B cell (primary cell): ENCODE results near the gene USP22. TPM values are rescaled to one million over a fixed set of nuclear protein-coding genes. Genes with fewer than 3 reads are reported as not detected.

Experiments used
- ATAC-seq: fragments of 200-7000 bp; cut with Tn5 transposase; one replicate; pipeline ENCODE4 v1.10.0; 2021; ENCODE audit warnings: low read depth, mild to moderate bottlenecking, moderate number of reproducible peaks, moderate library complexity
- CTCF ChIA-PET: fragments of 350-600 bp; sonication (Branson Sonifier 250); formaldehyde crosslinking; loops from one replicate; lab custom pipeline; 2021; ENCODE audit warnings: antibody characterized with exemption, inconsistent platforms; lab: Charles Lee
- POLR2A ChIA-PET: fragments of 350-600 bp; sonication (Branson Sonifier 250); formaldehyde crosslinking; loops from one replicate; lab custom pipeline; 2021; ENCODE audit warnings: antibody characterized with exemption; lab: Charles Lee
- DNase-seq: peaks from one replicate; pipeline ENCODE4 v3.0.0; 2013
- H2AFZ ChIP-seq: 2 replicates; pipeline ENCODE4 v1.6.1; 2012; ENCODE audit warnings: mild to moderate bottlenecking, low read depth, low read length; ENCODE audit not compliant: insufficient read depth, poor library complexity, severe bottlenecking
- H3K27ac ChIP-seq, 2 donors: 1 replicate in 1 of 2; 2 replicates in 1 of 2; pipeline ENCODE4 v1.5.1; 2012 to 2013; ENCODE audit warnings: low read length in 2 of 2, mild to moderate bottlenecking in 2 of 2, moderate library complexity in 1 of 2
- H3K27me3 ChIP-seq, 4 experiments: fragments of 200-600 bp in 1 of 4; sonication (generic) in 1 of 4; replicated peaks in 1 of 4; 1 replicate in 2 of 4; 2 replicates in 2 of 4; pipeline versions ENCODE4 v1.6.1 to v1.7.0; 2013 to 2016; ENCODE audit warnings: low read length in 3 of 4, mild to moderate bottlenecking in 2 of 4, mixed read lengths in 1 of 4, moderate library complexity in 1 of 4; ENCODE audit not compliant: insufficient read depth in 4 of 4, control insufficient read depth in 3 of 4; ENCODE audit errors: control extremely low read depth in 1 of 4
- H3K36me3 ChIP-seq, 2 experiments: replicated peaks in 1 of 2; 1 replicate in 1 of 2; 2 replicates in 1 of 2; pipeline versions ENCODE4 v1.6.1 to v1.7.1; 2013; ENCODE audit warnings: low read length in 1 of 2; ENCODE audit not compliant: insufficient read depth in 2 of 2, control insufficient read depth in 1 of 2; ENCODE audit errors: control extremely low read depth in 1 of 2, extremely low read depth in 1 of 2
- H3K4me1 ChIP-seq, 2 donors: fragments of 200-600 bp in 1 of 2; sonication (generic) in 1 of 2; 1 replicate in 1 of 2; 2 replicates in 1 of 2; pipeline versions ENCODE4 v1.5.1 to v1.6.1; 2013 to 2017; ENCODE audit warnings: low read length in 2 of 2; ENCODE audit not compliant: control insufficient read depth in 2 of 2, insufficient read depth in 2 of 2
- H3K4me2 ChIP-seq: replicated peaks from 2 replicates; pipeline ENCODE3; 2012; ENCODE audit warnings: mild to moderate bottlenecking, low read depth, low read length; ENCODE audit not compliant: poor library complexity, severe bottlenecking
- H3K4me3 ChIP-seq, 5 experiments: fragments of 200-600 bp in 1 of 5; sonication (generic) in 1 of 5; 1 replicate in 3 of 5; 2 replicates in 2 of 5; pipeline versions ENCODE4 v1.5.1 to v1.7.0; 2011 to 2016; ENCODE audit warnings: low read length in 4 of 5, mild to moderate bottlenecking in 4 of 5, low read depth in 2 of 5, control low read depth in 1 of 5, moderate library complexity in 1 of 5; ENCODE audit not compliant: insufficient read depth in 1 of 5; ENCODE audit errors: control extremely low read depth in 1 of 5, extremely low read depth in 1 of 5
- H3K79me2 ChIP-seq: fragments of 200-600 bp; sonication (generic); one replicate; pipeline ENCODE4 v1.6.0; 2016; ENCODE audit warnings: low read length; ENCODE audit not compliant: control insufficient read depth, insufficient read depth
- H3K9ac ChIP-seq: fragments of 200-600 bp; sonication (generic); 2 replicates; pipeline ENCODE4 v1.6.1; 2017; ENCODE audit warnings: mild to moderate bottlenecking, low read length, moderate library complexity
- H3K9me3 ChIP-seq, 3 donors: one replicate each; pipeline versions ENCODE4 v1.6.1 to v1.7.1; 2013; ENCODE audit warnings: low read length in 2 of 3; ENCODE audit not compliant: control insufficient read depth in 2 of 3, insufficient read depth in 1 of 3; ENCODE audit errors: control extremely low read depth in 1 of 3
- H4K20me1 ChIP-seq: 2 replicates; pipeline ENCODE4 v1.6.0; 2012; ENCODE audit warnings: mild to moderate bottlenecking, low read length; ENCODE audit not compliant: insufficient read depth, control insufficient read depth, poor library complexity, severe bottlenecking
- H3K27ac Mint-ChIP-seq: one replicate; pipeline ENCODE4 v1.8.0; 2021; ENCODE audit warnings: mixed read lengths
- H3K27me3 Mint-ChIP-seq: one replicate; pipeline ENCODE4 v1.8.0; 2021; ENCODE audit warnings: mixed read lengths
- H3K4me1 Mint-ChIP-seq: one replicate; pipeline ENCODE4 v1.8.0; 2021; ENCODE audit warnings: mixed read lengths
- H3K4me3 Mint-ChIP-seq: one replicate; pipeline ENCODE4 v1.8.0; 2021; ENCODE audit warnings: mixed read lengths
- H3K9me3 Mint-ChIP-seq: one replicate; pipeline ENCODE4 v1.8.0; 2022; ENCODE audit warnings: mixed read lengths; ENCODE audit not compliant: insufficient read depth
- EZH2 ChIP-seq: IDR thresholded peaks from 2 replicates; pipeline ENCODE4 v1.6.1; 2012; ENCODE audit warnings: borderline replicate concordance, low read depth, mild to moderate bottlenecking, moderate library complexity, low read length; ENCODE audit not compliant: insufficient read depth, poor library complexity, severe bottlenecking
- WGBS: methylation state at CpG from one replicate; pipeline ENCODE4 v1.1.5; 2013; ENCODE audit warnings: missing lambda C conversion rate; ENCODE audit not compliant: insufficient coverage; 5-methylcytosine and 5-hydroxymethylcytosine counted together
- intact Hi-C: fragments of 100-400 bp; cut with micrococcal nuclease; formaldehyde crosslinking; loops from one replicate; pipeline ENCODE4 v1.10.0; 2022
- polyA plus RNA-seq: library from polyadenylated mRNA; depleted of rRNA; stranded (reverse); fragments of >200 nt; gene quantifications from 2 replicates; pipeline ENCODE4 v1.2.3, GENCODE V29; 2012
- total RNA-seq, 2 donors: library from RNA; stranded (reverse); fragments of 120-200 nt in 1 of 2; gene quantifications; 1 replicate in 1 of 2; 2 replicates in 1 of 2; pipeline versions ENCODE4 v1.2.3 to v1.2.4, GENCODE V29; 2013 to 2022
- TF ChIP-seq, protein P1 (sequence below): fragments of 200-600 bp; IDR thresholded peaks from one replicate; pipeline ENCODE4 v1.8.0; 2022; ENCODE audit warnings: antibody characterized with exemption, mild to moderate bottlenecking

USP22 gene
- total and polyA plus RNA-seq, 2 donors (not counting 1 experiment from before 2014, with no cell fraction given) = 74.3 to 167 TPM

DNA sequence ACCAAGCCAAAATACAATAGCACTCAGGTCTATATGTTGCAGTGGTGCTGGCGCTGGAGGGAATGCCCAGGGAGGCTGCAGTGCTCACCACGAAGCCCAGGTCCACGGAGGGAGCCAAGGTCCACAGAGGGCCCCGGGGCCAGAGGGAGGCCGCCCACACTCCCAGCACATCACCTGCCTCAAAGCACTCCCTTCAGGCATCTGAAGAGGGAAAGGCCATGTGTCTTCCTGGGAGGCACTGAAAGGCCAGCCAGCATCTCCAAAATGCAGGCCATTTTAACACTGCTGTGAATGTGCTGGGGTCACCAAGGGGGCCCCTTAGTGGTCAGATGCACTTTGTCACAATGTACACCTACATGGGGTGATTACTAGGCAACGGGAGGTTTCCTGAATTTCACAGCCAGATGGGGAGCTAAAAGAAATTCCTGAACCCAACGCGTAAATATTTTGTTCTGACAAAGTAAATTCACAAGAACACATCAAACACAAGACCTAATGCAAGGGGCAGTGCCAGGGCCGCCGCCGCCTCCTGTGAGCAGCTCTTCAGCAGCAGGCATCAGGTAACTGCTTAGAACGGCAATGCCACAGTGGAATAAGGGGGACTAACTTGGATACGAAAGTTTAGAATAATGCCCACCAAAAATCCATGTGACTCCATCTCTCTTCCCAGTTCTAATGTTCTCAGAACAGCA lies 42.8 kb downstream of the USP22 start:
- Mint-ChIP-seq H3K27ac (no peak overlapping the region), H3K27me3 (no peaks in the 10 kb centered on the region), H3K4me3 (no peak overlapping the region), H3K9me3 (no peaks in the 10 kb centered on the region), H3K4me1 (peaks cover 2% of the 10 kb centered on the region)
- ATAC-seq (no peak), DNase-seq (no peak)
- Histone ChIP-seq H3K27me3 (no peaks in the 10 kb centered on the region), H3K9ac (no peak overlapping the region), H4K20me1 (peaks cover 57% of the 10 kb centered on the region), H3K36me3 (peaks cover 0 to 56% of the 10 kb centered on the region in 2 experiments), H3K9me3 (no peaks in the 10 kb centered on the region), H3K4me1 (no peaks in the 10 kb centered on the region), H3K27ac (no peak overlapping the region), H3K4me2 (no peak overlapping the region), H2AFZ (no peak overlapping the region), H3K79me2 (peaks cover 9% of the 10 kb centered on the region), H3K4me3 (no peak overlapping the region)
- intact Hi-C loops = no loop called here
- CTCF ChIA-PET = interaction anchor here (0.9 to 1.5 kb wide), 2 partner anchors 10 to 56 kb away, joined by 3 to 4 read pairs; no protein-coding TSS in a partner anchor
- POLR2A ChIA-PET = no interaction called here
- no peak for TF ChIP-seq EZH2
- TF ChIP-seq, protein P1, sequence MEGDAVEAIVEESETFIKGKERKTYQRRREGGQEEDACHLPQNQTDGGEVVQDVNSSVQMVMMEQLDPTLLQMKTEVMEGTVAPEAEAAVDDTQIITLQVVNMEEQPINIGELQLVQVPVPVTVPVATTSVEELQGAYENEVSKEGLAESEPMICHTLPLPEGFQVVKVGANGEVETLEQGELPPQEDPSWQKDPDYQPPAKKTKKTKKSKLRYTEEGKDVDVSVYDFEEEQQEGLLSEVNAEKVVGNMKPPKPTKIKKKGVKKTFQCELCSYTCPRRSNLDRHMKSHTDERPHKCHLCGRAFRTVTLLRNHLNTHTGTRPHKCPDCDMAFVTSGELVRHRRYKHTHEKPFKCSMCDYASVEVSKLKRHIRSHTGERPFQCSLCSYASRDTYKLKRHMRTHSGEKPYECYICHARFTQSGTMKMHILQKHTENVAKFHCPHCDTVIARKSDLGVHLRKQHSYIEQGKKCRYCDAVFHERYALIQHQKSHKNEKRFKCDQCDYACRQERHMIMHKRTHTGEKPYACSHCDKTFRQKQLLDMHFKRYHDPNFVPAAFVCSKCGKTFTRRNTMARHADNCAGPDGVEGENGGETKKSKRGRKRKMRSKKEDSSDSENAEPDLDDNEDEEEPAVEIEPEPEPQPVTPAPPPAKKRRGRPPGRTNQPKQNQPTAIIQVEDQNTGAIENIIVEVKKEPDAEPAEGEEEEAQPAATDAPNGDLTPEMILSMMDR = no peak
- WGBS = 98% methylated on average over 6 of the region's 13 CpGs

DNA sequence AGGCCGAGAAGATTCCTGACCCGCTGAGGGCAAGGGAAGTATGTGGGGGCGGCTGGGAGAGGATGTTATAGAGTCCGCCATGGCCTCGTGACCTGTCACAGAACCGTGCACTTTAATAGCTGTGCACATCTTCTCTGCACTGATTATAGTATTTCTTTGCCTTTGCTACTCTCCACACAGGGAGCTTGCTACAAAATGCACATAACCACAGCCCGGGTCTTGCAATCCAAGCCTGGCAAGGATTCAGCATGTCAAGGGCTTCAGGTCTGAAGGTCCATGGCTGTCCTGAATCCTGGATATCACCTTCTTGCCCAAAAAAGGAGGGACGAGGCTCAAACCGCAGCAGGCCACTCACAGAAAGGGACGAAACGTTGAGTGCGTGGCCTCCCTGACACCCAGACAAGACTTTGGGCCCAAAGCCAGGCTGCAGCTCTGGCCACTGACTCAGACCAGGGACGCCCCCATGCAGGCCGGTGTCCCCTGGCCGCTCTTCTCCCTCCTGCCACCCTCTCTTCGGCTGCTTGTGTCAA lies 43.7 kb downstream of the USP22 start:
- H3K36me3 ChIP-seq = peaks cover 0 to 47% of the 10 kb centered on the region in 2 experiments
- Mint-ChIP-seq H3K9me3 (no peaks in the 10 kb centered on the region), H3K27me3 (no peaks in the 10 kb centered on the region), H3K4me3 (no peak overlapping the region), H3K27ac (no peak overlapping the region), H3K4me1 (peaks cover 2% of the 10 kb centered on the region)
- ChIA-PET CTCF (interaction anchor here (0.9 to 1.5 kb wide), 2 partner anchors 9 to 55 kb away, joined by 3 to 4 read pairs; no protein-coding TSS in a partner anchor), POLR2A (no interaction called here)
- ATAC-seq (no peak), DNase-seq (no peak)
- H4K20me1 ChIP-seq = peaks cover 48% of the 10 kb centered on the region
- H3K4me2 ChIP-seq = no peak overlapping the region
- no peak overlapping the region for H3K27ac ChIP-seq
- no peaks in the 10 kb centered on the region for H3K4me1 ChIP-seq
- TF ChIP-seq EZH2 = no peak
- TF ChIP-seq, protein P1 = no peak
- no peaks in the 10 kb centered on the region for H3K27me3 ChIP-seq
- intact Hi-C loops = no loop called here
- no peak overlapping the region for H3K9ac ChIP-seq
- no peak overlapping the region for H2AFZ ChIP-seq
- peaks cover under 1% of the 10 kb centered on the region for H3K79me2 ChIP-seq
- no peak overlapping the region for H3K4me3 ChIP-seq
- 82% methylated on average over 9 of the region's 16 CpGs for WGBS
- no peaks in the 10 kb centered on the region for H3K9me3 ChIP-seq
